HG02870 (cell line): Measurements from ENCODE around the gene ABCA10.
"Not testable (repeated sequence)": the region's sequence is repeated elsewhere in the genome, so short reads cannot be mapped to it uniquely, and the experiment has no call there.

Source experiments
- ATAC-seq: cut with Tn5 transposase; IDR thresholded peaks from one replicate; pipeline ENCODE4 v1.9.1; 2021; ENCODE audit warnings: mild to moderate bottlenecking, moderate library complexity; ENCODE audit not compliant: unreplicated experiment

Gene ABCA10

DNA sequence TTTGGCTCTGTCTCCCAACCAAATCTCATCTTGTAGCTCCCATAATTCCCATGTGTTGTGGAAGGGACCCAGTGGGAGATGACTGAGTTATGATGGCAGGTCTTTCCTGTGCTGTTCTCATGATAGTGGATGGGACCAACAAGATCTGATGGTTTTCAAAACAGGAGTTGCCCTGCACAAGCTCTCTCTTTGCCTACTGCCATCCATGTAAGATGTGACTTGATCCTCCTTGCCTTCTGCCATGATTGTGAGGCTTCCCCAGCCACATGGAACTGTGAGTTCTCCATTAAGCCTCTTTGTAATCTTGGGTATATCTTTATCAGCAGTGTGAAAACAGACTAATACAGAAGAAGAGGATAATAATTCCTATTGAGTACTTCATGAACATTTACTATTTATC lies 60.0 kb downstream of the ABCA10 start:
- not testable (repeated sequence) for ATAC-seq

- no peak for ATAC-seq
These were observed 61.7 kb downstream of the ABCA10 start for GRCh38 chr17:69166957-69167356.

GRCh38 chr17:69164206-69164605 lies 64.4 kb downstream of the ABCA10 start:
- no peak for ATAC-seq

DNA sequence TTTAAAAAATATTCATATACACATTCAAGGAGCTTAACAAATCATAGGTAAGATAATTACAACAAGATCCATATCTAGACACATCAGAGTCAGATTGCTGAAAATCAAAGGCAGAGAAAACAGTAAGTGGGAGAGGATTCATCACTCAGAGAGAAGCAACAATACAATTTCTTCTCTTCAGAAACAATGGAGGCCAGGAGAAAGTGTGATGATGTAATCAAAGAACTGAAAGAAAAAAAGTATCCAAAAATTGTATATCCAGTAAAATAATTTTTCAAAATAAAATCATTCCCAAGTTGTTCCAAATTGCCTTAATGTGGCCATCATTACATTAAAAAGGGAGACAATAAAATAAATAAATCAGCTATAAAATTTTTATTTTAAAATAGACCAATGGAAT lies 69.2 kb downstream of the ABCA10 start:
- no peak for ATAC-seq

GRCh38 chr17:69154267-69154666 lies 74.4 kb downstream of the ABCA10 start:
- no peak for ATAC-seq

GRCh38 chr17:69150333-69150732 lies 78.3 kb downstream of the ABCA10 start:
- no peak for ATAC-seq

GRCh38 chr17:69147460-69147859 lies 81.2 kb downstream of the ABCA10 start:
- no peak for ATAC-seq

DNA sequence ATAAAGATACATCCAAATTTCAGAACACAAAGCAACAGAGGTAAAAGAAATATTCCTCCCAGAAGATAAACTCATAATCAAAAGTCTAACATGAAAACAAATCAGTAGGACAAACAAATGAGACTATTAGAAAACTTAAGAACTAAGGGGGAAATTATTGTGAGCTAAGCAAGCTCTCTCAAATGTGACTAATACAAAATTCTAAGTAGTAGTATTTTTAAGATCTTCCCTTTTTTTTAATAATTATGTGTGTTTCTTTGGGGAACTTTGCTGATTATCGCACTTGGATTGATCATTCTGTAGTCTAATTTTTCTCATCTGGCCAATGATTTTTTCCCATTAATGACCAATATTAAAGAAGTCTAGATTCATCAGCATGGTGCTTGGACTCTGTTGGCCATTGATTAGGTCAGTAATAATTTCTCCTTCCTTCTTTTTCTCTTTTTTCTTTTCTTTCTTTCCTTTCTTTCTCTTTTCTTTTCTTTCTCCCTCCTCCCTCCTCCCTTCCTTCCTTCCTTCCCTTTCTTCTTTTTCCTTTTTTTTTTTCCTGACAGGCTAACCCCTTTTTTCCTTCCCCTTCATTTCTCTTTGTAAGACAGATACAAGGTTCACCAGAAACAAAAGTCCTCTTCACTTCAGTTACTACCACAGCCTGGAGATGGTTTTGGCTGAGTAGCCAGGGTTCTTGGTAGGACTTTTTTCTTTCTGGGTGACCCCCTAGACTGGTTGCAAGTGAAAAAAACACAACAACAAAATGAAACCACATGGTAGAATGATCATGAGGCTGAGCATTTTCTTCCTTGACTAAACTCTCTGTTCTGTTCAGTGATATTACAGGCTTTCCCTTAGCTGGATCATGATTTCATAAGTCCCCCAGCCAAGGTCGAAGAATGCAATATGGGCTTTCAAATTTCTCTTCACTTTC lies 84.0 kb downstream of the ABCA10 start:
- ATAC-seq: no peak

DNA sequence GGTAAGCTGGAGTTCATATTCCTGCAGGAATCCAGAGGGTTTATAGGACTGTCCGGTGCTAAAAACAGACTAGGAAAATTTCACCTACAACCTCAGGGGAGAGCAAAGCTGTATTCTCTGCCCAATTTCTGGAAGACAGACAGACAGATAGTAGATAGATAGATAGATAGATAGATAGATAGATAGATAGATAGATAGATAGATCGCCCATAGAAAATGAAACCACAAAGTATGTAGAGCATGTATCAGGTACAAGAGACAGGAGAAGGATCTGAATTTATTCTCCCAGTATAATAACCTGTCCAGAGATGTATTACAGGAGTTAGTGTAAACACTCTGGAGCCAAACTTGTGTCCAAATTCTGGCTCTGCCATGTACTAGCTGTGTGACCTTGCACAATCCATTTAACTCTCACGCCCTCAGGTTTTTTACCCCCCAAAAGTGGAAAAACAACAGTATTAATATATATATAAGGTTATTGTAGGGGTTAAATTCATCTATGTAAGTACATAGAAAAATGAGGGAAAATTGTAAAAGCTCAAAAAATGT lies 84.9 kb downstream of the ABCA10 start:
- ATAC-seq: no peak

DNA sequence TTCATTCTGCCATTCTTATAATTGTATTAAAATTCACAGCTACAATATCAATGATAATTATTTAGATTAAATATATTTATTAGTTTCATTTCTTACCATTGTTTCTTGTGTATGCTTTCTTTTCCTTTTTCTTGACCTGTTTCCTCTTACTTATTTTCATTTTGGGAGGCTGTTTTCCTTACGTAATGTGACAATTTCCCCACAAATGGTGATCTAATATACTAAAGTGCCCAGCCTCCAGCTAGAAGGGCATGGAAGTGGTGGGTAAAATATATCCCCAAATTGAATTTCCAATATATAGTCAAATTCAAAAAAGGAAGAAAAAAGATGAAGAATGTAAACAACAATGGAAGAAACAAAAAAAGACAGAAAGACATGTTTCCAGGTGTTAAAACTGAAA lies 85.5 kb downstream of the ABCA10 start:
- ATAC-seq: no peak

GRCh38 chr17:69142175-69142802 lies 86.3 kb downstream of the ABCA10 start:
- ATAC-seq: no peak

DNA sequence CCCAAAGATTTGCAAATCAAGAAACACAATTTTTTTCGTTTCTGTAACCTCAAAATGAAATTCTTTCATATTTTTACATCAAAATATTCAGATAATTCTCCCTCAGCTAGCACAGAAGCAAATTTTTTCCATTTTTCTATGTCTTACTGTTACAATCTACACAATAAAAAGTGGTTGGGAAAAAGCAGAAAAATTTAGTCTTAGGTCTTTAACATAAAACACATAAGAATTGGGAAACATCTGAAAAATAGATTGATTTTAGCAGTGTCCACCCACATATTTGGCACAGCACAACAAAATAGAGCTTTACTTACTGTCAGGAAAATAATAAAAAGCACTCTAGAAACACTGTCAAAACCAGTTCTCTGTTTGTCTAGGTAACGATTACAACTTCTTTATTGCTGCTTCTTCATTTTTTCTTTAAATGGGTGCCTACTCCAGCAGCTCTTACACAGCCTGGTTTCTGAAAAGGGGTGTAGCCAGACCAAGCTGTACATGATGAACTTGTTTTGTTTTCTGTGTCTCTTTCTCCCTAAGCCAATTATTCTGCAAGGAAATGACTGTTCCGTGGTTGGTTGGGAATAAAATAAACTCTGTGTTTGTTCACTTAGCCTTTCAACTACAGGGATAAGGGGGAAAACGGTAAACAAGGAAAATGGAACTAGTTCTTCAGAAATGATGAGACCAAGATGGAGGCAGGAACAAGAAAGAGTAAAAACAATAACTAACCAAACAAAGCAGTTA lies 87.0 kb downstream of the ABCA10 start, which contains the start of gene ABCA6:
Gene ABCA6 (minus strand): TSS at position 465 of the 744 bp plus-strand sequence. CDS start 1,192 bp downstream, outside the sequence.
- no peak for ATAC-seq

- ATAC-seq: no peak
These were observed 94.5 kb downstream of the ABCA10 start for GRCh38 chr17:69134112-69134511.

- ATAC-seq: no peak
These were observed 97.9 kb downstream of the ABCA10 start for GRCh38 chr17:69130627-69131296.

DNA sequence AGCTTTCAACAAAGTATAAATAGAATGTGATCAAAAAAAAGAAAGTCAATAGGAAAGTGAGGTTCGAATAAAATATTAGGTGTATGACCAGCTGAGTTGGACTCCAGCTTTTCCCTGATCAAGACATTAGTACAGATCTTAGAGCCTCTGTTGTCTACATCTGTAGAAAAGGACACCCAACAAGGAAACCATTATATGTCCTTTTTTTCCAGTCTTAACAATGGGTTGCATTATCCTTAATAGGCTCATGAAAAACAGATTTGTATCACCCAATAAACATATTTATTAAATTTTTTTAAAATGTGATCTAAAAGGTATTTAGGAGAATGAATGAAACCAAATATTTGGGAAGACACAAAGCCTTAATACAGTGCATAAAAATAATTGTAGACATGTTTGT lies 105.0 kb downstream of the ABCA10 start:
- no peak for ATAC-seq

- no peak for ATAC-seq
These were observed 106.6 kb downstream of the ABCA10 start for GRCh38 chr17:69122065-69122464.

DNA sequence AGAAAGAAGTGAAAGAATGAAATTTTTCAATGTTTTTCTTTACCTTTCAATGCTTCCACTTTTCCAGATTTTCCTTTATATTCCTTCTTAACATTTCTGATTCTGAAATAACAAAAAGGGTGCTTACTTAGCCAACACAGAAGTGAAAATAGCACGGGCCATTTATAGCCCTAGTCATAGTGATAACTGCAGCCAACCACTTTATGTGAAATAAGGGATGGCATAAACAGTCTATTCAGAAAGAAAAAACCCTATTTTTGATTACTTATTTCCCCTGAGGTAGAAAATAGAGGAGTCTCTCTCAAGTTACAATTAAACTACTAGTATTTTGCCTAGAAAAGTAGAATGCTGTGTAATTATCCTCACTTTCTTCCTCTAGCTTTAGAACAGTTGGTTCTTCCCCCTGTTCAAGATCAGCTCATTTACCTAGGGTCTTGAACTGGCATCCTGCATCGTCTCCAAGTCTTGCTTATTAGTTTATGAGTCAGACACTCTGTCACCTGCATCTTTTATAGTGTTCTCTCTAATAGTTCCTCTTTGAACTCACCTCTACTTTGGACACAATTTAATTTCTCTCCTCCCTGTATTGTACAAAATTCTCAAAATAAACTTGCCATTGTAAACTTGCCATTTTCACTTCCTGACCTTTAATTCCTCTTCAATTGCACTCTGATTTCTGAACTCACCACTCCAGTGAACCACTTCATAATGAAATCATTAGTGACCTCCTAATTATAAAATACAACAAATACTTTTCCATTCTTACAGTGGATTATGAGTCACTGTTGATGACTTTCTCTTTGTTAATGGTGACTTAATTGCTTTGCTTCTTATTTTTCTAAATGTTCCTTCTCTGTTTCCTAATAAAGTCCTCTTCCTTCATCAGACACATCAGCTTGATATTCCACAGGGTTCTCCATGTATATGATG lies 110.5 kb downstream of the ABCA10 start:
- peak; percentile 38 for ATAC-seq

DNA sequence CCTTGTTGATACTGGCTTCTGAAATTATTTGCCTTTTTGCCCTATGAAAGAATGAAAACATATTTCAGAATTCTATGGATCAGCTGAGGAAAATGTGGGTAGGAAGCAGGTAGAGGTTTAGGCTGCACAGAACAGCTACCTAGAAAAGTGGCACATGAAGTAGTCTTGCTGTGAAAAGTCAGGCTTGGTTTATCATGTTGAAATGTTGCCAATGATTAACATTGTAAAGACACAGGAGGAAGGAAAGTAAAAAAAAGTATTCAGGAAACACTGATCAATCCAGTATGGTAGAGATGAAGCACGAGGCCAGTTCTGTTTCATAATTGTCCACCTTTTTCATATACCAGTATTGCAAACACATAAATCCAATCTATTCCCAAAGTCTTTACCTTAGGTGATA lies 116.8 kb downstream of the ABCA10 start:
- ATAC-seq: no peak

DNA sequence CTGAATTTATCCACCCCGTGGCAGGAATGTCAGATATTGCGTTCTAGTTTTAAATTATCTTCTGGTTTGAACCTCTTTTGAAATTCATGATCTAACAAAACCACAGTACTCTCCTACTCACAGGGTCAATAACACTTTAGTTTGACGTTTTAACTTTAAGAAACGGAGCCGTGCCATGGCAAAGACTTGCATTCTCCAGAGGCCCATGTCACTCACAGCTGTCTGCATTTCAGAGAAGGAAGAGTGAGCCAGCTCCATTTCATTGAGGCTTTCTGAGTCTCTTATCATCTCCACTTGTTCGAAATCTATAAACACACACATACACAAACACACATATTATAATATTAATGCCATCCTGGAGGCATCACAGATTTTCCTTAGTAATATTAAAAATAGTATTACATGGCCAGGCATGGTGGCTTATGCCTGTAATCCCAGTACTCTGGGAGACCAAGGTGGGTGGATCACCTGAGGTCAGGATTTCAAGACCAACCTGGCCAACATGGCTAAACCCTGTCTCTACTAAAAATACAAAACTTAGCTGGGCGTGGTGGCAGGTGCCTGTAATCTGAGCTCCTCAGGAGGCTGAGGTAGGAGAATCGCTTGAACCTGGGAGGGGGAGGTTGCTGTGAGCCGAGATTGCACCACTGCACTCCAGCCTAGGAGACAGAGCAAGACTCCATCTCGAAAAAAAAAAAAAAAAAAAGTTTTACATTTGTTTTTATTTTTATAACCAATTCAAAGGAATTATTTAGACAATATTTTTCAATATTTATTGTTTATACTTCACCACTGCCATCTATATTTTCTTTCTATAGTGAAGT lies 122.5 kb downstream of the ABCA10 start:
- no peak for ATAC-seq
